ENCODE results near the gene DAZ1.
"Not testable (repeated sequence)": the region's sequence is repeated elsewhere in the genome, so short reads cannot be mapped to it uniquely, and the experiment has no call there.

The DAZ1 gene

GRCh38 chrY:23198908-23199307 lies at the start of gene DAZ1:
Gene DAZ1, minus strand, starts transcription at chrY:23199008. Its CDS starts 208 bp downstream, at chrY:23198800.
- not testable (repeated sequence) for DNase-seq (ENCODE audit: low read depth in 2 of 2)

- DNase-seq (ENCODE audit: low read depth in 2 of 2) = not testable (repeated sequence)
Observed at GRCh38 chrY:23219233-23219632, 20.4 kb upstream of the DAZ1 start, which contains the start of gene DAZ2. Gene DAZ2, plus strand, starts transcription at chrY:23219533. Its CDS starts 208 bp downstream, at chrY:23219741.

GRCh38 chrY:23210681-23211080 lies 11.9 kb upstream of the DAZ1 start:
- DNase-seq (ENCODE audit: low read depth in 2 of 2) = not testable (repeated sequence)

GRCh38 chrY:23209802-23210495 lies 11.1 kb upstream of the DAZ1 start:
- not testable (repeated sequence) for DNase-seq (ENCODE audit: low read depth in 2 of 2)

- not testable (repeated sequence) for DNase-seq (ENCODE audit: low read depth in 2 of 2)
Observed at GRCh38 chrY:23207455-23207854, 8.6 kb upstream of the DAZ1 start.
